HL-60 (cell line): Measurements from ENCODE around the gene ODF2.

ENCODE experiments used
- DNase-seq, 2 experiments: peaks; one replicate each; pipeline ENCODE4 v3.0.0-alpha.2; 2010 to 2020; ENCODE audit warnings: low read depth in 1 of 2, low spot score in 1 of 2
- H3K27ac ChIP-seq: fragments of 250-450 bp; sonication (Bioruptor Pico); replicated peaks from 2 replicates; pipeline ENCODE4 v1.5.1; 2020; ENCODE audit warnings: mild to moderate bottlenecking, moderate library complexity
- H3K27me3 ChIP-seq: fragments of 250-450 bp; sonication (Bioruptor Pico); 2 replicates; pipeline ENCODE4 v1.5.1; 2021; ENCODE audit warnings: mild to moderate bottlenecking, moderate library complexity; ENCODE audit not compliant: insufficient read depth, poor library complexity, severe bottlenecking
- H3K4me3 ChIP-seq: replicated peaks from 2 replicates; pipeline ENCODE4 v1.5.1; 2011; ENCODE audit warnings: mild to moderate bottlenecking, control low read depth, low read length; ENCODE audit not compliant: insufficient read depth
- CTCF ChIP-seq: IDR thresholded peaks from one replicate; pipeline ENCODE4 v1.5.1; 2011; ENCODE audit warnings: low read length, control low read depth, inconsistent platforms; ENCODE audit not compliant: insufficient read depth
- GABPA ChIP-seq: IDR thresholded peaks from 2 replicates; pipeline ENCODE4 v1.6.1; 2012; ENCODE audit warnings: low read depth
- POLR2AphosphoS5 ChIP-seq: IDR thresholded peaks from 2 replicates; pipeline ENCODE4 v1.6.1; 2012; ENCODE audit warnings: low read depth
- REST ChIP-seq: IDR thresholded peaks from 2 replicates; pipeline ENCODE4 v1.6.1; 2012; ENCODE audit warnings: low read depth; ENCODE audit not compliant: insufficient replicate concordance
- SPI1 ChIP-seq: IDR thresholded peaks from 2 replicates; pipeline ENCODE4 v1.6.1; 2012; ENCODE audit warnings: low read depth, mild to moderate bottlenecking, borderline replicate concordance
- long read RNA-seq: library from polyadenylated mRNA; unstranded; transcript quantifications from one replicate; pipeline ENCODE4 v2.0.0, GENCODE V29; 2020

The ODF2 gene
- long read RNA-seq, transcript ODF2-201 (21 exons, 3,899 nt), result major isoform, 68 of 273 reads
- long read RNA-seq, partial matches to known transcripts, result 81 of 273 reads
- long read RNA-seq, other reads (novel, unspliced or antisense), result 122 of 273 reads

GRCh38 chr9:128455849-128456612 lies at the start of gene ODF2:
Gene ODF2, plus strand, starts transcription at chr9:128456006. Its CDS starts 86 bp downstream, at chr9:128456092.
- H3K27me3 ChIP-seq, result no peaks in the 10 kb centered on the region
- TF ChIP-seq SPI1, result no peak; the same call in 1 of the 2 replicates
- peak; percentile 26; the same call in 1 of the 2 replicates for TF ChIP-seq GABPA
- peak; percentile 71 for TF ChIP-seq POLR2AphosphoS5
- TF ChIP-seq REST, result peak; percentile 15
- H3K27ac ChIP-seq, result peak within 1 kb of the TSS; percentile 85
- peak within 1 kb of the TSS; percentile 87 for H3K4me3 ChIP-seq
- peak; percentile 93 to 99 for DNase-seq

GRCh38 chr9:128406848-128407391 lies 48.9 kb upstream of the ODF2 start:
- no peak overlapping the region for H3K4me3 ChIP-seq
- DNase-seq, result no peak
- no peak for TF ChIP-seq GABPA
- TF ChIP-seq REST, result no peak
- peak; percentile 43; the same call in 1 of the 2 replicates for TF ChIP-seq SPI1
- H3K27ac ChIP-seq, result no peak overlapping the region
- H3K27me3 ChIP-seq, result peaks cover 3% of the 10 kb centered on the region

- Histone ChIP-seq H3K27me3 (peaks cover 5% of the 10 kb centered on the region), H3K27ac (no peak overlapping the region), H3K4me3 (no peak overlapping the region)
- no peak for TF ChIP-seq POLR2AphosphoS5
- no peak for TF ChIP-seq GABPA
- TF ChIP-seq SPI1, result no peak
- no peak for TF ChIP-seq REST
- no peak for TF ChIP-seq CTCF
- no peak for DNase-seq
Observed at GRCh38 chr9:128408963-128409431, 46.8 kb upstream of the ODF2 start.
